PC-3 (cell line): ENCODE results near the gene ZSWIM4.

Experiments used
- CTCF ChIP-seq: fragments of 300-600 bp; sonication (generic); conservative IDR thresholded peaks from 2 replicates; pipeline ENCODE4 v1.5.1; 2017; ENCODE audit warnings: antibody characterized with exemption, low read depth, mild to moderate bottlenecking, low read length
- EZH2 ChIP-seq: fragments of 300-600 bp; sonication (generic); IDR thresholded peaks from one replicate; pipeline ENCODE4 v1.6.1; 2017; ENCODE audit warnings: antibody characterized with exemption, mild to moderate bottlenecking, low read length; ENCODE audit not compliant: unreplicated experiment

GRCh38 chr19:13846557-13847406, 51.5 kb downstream of the ZSWIM4 start:
- TF ChIP-seq EZH2 = no peak
- TF ChIP-seq CTCF = no peak
